ENCODE data around the gene RABL6.

DNA sequence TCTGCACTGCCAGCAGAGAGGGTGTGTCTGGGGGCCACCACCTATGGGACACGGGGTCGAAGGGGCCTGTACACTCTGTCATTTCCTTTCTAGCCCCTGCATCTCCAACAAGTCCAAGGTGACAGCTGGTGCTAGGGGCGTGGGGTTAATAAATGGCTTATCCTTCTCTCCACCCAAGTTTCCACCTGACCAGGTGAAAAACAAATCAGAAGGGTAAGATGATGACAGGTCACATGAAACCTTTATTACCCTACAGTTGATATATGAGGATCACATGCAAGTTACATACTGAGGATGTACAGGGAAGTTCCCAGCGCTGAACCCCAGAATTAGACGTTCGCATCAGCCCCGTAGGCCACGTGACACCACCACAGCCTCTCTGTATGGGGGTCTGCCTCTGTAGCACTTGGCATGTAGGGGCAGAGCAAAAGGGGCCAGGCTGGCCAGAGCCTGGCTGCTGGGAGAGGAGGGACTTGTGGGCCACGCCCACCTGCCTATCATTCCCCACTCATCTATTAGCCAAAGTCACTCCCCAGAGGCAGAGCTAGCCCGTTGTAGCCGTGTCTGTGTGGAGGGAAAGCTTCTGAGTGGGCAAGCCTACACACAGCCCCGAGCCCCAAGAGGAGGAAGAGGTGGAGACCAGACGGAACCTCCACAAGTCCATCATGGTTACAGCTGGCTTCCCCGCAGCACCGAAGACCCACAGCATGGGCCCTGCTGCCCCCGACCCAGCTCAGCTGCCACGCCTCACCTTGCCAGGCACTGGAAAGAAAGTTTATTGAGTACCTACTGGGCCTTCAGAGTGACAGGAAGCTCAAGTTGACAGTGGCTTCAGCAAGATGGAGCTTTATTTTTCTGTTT lies 14.4 kb upstream of the RABL6 start:
- TF ChIP-seq POLR2A (IDR thresholded peaks at IDR 0.05), result no peak
- TF ChIP-seq, protein P1, sequence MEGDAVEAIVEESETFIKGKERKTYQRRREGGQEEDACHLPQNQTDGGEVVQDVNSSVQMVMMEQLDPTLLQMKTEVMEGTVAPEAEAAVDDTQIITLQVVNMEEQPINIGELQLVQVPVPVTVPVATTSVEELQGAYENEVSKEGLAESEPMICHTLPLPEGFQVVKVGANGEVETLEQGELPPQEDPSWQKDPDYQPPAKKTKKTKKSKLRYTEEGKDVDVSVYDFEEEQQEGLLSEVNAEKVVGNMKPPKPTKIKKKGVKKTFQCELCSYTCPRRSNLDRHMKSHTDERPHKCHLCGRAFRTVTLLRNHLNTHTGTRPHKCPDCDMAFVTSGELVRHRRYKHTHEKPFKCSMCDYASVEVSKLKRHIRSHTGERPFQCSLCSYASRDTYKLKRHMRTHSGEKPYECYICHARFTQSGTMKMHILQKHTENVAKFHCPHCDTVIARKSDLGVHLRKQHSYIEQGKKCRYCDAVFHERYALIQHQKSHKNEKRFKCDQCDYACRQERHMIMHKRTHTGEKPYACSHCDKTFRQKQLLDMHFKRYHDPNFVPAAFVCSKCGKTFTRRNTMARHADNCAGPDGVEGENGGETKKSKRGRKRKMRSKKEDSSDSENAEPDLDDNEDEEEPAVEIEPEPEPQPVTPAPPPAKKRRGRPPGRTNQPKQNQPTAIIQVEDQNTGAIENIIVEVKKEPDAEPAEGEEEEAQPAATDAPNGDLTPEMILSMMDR (IDR thresholded peaks at IDR 0.05), result no peak
